ENCODE data around the gene SLC25A47. TPM values are rescaled to one million over a fixed set of nuclear protein-coding genes. Genes with fewer than 3 reads are reported as not detected.

The SLC25A47 gene
- total and polyA plus RNA-seq, 9 of the 15 experiments (the other 6 are each of a cell fraction or from before 2014, with no cell fraction given): 0.09 to 0.23 (median 0.22) TPM; not detected in 6

DNA sequence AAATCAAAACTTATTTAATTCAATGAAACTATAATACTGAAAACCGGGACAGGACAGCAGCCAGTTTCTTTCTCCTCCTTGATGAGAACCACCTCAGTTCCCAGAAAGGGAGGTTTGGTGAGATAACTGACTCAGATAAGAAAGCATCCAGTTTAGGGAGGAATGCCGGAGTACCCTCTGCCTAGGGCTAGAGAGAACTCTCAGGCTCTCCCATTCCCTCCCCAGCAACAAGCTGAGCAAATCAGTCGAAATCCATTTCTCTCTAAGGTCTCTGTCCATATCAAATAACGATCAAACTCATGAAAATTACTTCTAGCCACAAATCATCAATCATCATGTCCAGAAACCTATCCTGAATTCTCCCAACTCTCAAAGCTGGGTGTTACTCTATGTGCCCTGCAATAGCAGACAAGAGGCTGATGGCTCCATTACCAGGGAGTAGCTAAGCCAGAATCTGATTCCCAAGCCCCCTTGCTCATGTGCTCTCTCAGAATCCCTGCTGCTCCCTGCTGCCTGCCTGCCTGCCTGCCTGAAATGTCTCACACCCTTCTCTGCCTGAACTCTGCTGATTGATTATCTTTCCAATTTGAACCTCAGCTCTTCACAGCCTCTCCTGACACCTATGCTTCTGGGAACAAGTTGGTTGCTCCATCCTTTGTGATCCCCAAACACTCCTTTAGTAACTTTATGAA, 49.4 kb downstream of the SLC25A47 start:
- Histone ChIP-seq H3K9me1 (ENCODE audit: control insufficient read depth, insufficient read depth, low read length) (no peaks in the 10 kb centered on the region), H3K9me3 (replicated peaks; ENCODE audit: control insufficient read depth, insufficient read depth, low read depth, low read length) (no peaks in the 10 kb centered on the region), H4K20me1 (replicated peaks; ENCODE audit: control insufficient read depth, insufficient read depth, low read length) (0 out of 2 replicates have a peak, but pooled peaks cover 3% of the 10 kb centered on the region), H3K4me3 (peak overlapping the region; percentile 81), H2AFZ (ENCODE audit: low read depth, low read length) (no peak overlapping the region), H3K27me3 (ENCODE audit: control insufficient read depth in 2 of 2, insufficient read depth in 2 of 2, low read length in 2 of 2) (no peaks in the 10 kb centered on the region), H3K4me1 (replicated peaks in 1 of 2; ENCODE audit: control insufficient read depth in 2 of 2, insufficient read depth in 2 of 2, low read length in 2 of 2) (peaks cover 18 to 22% of the 10 kb centered on the region in 2 experiments; a peak in 4 of 5 replicates), H3K4me2 (ENCODE audit: insufficient read depth, low read length) (peak overlapping the region; percentile 97), H3K79me2 (ENCODE audit: control insufficient read depth, insufficient read depth, low read length) (peaks cover 92% of the 10 kb centered on the region), H3K36me3 (ENCODE audit: control insufficient read depth, insufficient read depth, low read length) (peaks cover 51% of the 10 kb centered on the region), H3K27ac (ENCODE audit: extremely low read depth, low read depth, low read length) (peak overlapping the region; percentile 100), H3K9ac (ENCODE audit: insufficient read depth in 1 of 2, low read depth in 2 of 2, low read length in 2 of 2) (peak overlapping the region; percentile 85 to 100; a peak in 3 of 4 replicates)
- CTCF ChIA-PET (ENCODE audit: low intra/inter-chr PET ratio): no interaction called here
- WGBS (ENCODE audit: insufficient coverage, low coverage, missing lambda C conversion rate): 2% methylated on average over 4 of the region's 4 CpGs
- BruUV-seq (replicated peaks): no TSS peak
- POLR2A ChIA-PET: interaction anchor here (0.6 to 2.3 kb wide), 7 partner anchors 9 to 513 kb away, joined by 3 to 27 read pairs (median 3); no protein-coding TSS in a partner anchor
- intact Hi-C loops (cut with micrococcal nuclease) (loop anchor here (10.0 kb wide), 1 partner anchor 388 kb away; no protein-coding TSS in a partner anchor), in situ Hi-C loops (cut with MboI) (no loop called here)
- DNase-seq (ENCODE audit: extremely low read depth in 1 of 4, low spot score in 3 of 4) (peak in 1 of 4 experiments; percentile 34), FAIRE-seq (peak; percentile 49), ATAC-seq (peak; percentile 2; the same call in 2 of the 3 replicates)
- TF ChIP-seq KLF1 (tag; IDR thresholded peaks at IDR 0.05) (no peak), ZZZ3 (IDR thresholded peaks at IDR 0.05) (no peak), POLR2A (conservative IDR thresholded peaks at IDR 0.05) (peak; percentile 34; the same call in 1 of the 2 replicates), POU5F1 (IDR thresholded peaks at IDR 0.05; ENCODE audit: borderline replicate concordance, low read depth, low read length, partially characterized antibody) (no peak), SRSF7 (optimal IDR thresholded peaks at IDR 0.05; ENCODE audit: low read depth, low read length) (no peak), SUPT5H (IDR thresholded peaks at IDR 0.05) (peak; percentile 36; the same call in 1 of the 2 replicates), ZFP36 (IDR thresholded peaks at IDR 0.05; ENCODE audit: low read depth, low read length, partially characterized antibody) (peak; percentile 2), TCF7L2 (IDR thresholded peaks at IDR 0.05; ENCODE audit: low read depth, low read length) (no peak), POLR2AphosphoS2 (IDR thresholded peaks at IDR 0.05; ENCODE audit: low read length) (peak; percentile 59; the same call in 1 of the 2 replicates), LCOR (CRISPR knock-in tag; IDR thresholded peaks at IDR 0.05) (no peak)
- TF ChIP-seq, protein P1, sequence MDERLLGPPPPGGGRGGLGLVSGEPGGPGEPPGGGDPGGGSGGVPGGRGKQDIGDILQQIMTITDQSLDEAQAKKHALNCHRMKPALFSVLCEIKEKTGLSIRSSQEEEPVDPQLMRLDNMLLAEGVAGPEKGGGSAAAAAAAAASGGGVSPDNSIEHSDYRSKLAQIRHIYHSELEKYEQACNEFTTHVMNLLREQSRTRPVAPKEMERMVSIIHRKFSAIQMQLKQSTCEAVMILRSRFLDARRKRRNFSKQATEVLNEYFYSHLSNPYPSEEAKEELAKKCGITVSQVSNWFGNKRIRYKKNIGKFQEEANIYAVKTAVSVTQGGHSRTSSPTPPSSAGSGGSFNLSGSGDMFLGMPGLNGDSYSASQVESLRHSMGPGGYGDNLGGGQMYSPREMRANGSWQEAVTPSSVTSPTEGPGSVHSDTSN (CRISPR knock-in tag; IDR thresholded peaks at IDR 0.05; ENCODE audit: low read depth): no peak
- TF ChIP-seq, protein P1 (tag; conservative IDR thresholded peaks at IDR 0.05; ENCODE audit: low read depth): peak; percentile 69
- TF ChIP-seq, protein P2, sequence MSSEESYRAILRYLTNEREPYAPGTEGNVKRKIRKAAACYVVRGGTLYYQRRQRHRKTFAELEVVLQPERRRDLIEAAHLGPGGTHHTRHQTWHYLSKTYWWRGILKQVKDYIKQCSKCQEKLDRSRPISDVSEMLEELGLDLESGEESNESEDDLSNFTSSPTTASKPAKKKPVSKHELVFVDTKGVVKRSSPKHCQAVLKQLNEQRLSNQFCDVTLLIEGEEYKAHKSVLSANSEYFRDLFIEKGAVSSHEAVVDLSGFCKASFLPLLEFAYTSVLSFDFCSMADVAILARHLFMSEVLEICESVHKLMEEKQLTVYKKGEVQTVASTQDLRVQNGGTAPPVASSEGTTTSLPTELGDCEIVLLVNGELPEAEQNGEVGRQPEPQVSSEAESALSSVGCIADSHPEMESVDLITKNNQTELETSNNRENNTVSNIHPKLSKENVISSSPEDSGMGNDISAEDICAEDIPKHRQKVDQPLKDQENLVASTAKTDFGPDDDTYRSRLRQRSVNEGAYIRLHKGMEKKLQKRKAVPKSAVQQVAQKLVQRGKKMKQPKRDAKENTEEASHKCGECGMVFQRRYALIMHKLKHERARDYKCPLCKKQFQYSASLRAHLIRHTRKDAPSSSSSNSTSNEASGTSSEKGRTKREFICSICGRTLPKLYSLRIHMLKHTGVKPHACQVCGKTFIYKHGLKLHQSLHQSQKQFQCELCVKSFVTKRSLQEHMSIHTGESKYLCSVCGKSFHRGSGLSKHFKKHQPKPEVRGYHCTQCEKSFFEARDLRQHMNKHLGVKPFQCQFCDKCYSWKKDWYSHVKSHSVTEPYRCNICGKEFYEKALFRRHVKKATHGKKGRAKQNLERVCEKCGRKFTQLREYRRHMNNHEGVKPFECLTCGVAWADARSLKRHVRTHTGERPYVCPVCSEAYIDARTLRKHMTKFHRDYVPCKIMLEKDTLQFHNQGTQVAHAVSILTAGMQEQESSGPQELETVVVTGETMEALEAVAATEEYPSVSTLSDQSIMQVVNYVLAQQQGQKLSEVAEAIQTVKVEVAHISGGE (CRISPR knock-in tag; IDR thresholded peaks at IDR 0.05): peak in 1 of 3 experiments; percentile 33; a peak in 1 of 6 replicates
- TF ChIP-seq, protein P3, sequence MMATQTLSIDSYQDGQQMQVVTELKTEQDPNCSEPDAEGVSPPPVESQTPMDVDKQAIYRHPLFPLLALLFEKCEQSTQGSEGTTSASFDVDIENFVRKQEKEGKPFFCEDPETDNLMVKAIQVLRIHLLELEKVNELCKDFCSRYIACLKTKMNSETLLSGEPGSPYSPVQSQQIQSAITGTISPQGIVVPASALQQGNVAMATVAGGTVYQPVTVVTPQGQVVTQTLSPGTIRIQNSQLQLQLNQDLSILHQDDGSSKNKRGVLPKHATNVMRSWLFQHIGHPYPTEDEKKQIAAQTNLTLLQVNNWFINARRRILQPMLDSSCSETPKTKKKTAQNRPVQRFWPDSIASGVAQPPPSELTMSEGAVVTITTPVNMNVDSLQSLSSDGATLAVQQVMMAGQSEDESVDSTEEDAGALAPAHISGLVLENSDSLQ (IDR thresholded peaks at IDR 0.05): peak; percentile 47

All from K562 (cell line).